ENCODE measurements around the gene DOCK8. TPM values are rescaled to one million over a fixed set of nuclear protein-coding genes. Genes with fewer than 3 reads are reported as not detected.

DOCK8 gene
- total and polyA plus RNA-seq, 2 experiments from 2014 or later: 0.94 to 1.2 TPM

DNA sequence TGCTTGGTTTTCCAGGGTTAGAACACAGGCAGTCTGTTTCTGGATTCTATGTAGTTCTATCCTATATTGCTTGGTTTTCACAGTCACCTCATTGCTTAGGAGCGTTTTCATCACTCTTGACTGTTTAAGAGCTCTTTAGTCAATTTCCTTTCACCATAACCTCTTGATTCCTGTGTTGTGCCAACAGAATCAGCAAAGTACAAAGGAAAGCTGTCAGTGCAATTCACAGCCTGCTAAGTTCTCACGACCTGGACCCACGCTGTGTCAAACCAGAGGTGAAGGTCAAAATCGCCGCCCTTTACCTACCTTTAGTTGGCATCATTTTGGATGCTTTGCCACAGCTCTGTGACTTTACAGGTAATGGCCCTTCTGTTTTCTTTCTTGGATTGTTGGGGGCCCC, 199.9 kb downstream of the DOCK8 start:
- no peaks in the 10 kb centered on the region for H3F3A ChIP-seq (replicated peaks; ENCODE audit: low read depth)
- Mint-ChIP-seq H3K9me3 (no peaks in the 10 kb centered on the region; the same call in 2 of the 3 replicates), H3K4me3 (no peak overlapping the region), H3K27ac (no peak overlapping the region), H3K27me3 (ENCODE audit: insufficient read depth, low read depth, poor library complexity) (no peaks in the 10 kb centered on the region), H3K4me1 (no peaks in the 10 kb centered on the region), H3K36me3 (ENCODE audit: low read depth) (no peaks in the 10 kb centered on the region)
- no peak for DNase-seq (ENCODE audit: low spot score)
- no peak overlapping the region for H3K27ac ChIP-seq (ENCODE audit: low read depth)
- no peak for ATAC-seq
- no peaks in the 10 kb centered on the region for H3K9me2 ChIP-seq (ENCODE audit: insufficient read depth)
- no peaks in the 10 kb centered on the region for H3K36me3 ChIP-seq (ENCODE audit: insufficient read depth)
- TF ChIP-seq CREB1 (CRISPR knock-in tag; IDR thresholded peaks at IDR 0.05; ENCODE audit: low read depth) (no peak), EZH2phosphoT487 (IDR thresholded peaks at IDR 0.05; ENCODE audit: unreplicated experiment) (no peak), ZNF114 (CRISPR knock-in tag; IDR thresholded peaks at IDR 0.05) (no peak), POLR2AphosphoS5 (IDR thresholded peaks at IDR 0.05; ENCODE audit: low read depth) (no peak), EZH2 (IDR thresholded peaks at IDR 0.05; ENCODE audit: low read depth, unreplicated experiment) (no peak), NANOG (IDR thresholded peaks at IDR 0.05; ENCODE audit: borderline replicate concordance) (no peak)
- TF ChIP-seq, protein P1, sequence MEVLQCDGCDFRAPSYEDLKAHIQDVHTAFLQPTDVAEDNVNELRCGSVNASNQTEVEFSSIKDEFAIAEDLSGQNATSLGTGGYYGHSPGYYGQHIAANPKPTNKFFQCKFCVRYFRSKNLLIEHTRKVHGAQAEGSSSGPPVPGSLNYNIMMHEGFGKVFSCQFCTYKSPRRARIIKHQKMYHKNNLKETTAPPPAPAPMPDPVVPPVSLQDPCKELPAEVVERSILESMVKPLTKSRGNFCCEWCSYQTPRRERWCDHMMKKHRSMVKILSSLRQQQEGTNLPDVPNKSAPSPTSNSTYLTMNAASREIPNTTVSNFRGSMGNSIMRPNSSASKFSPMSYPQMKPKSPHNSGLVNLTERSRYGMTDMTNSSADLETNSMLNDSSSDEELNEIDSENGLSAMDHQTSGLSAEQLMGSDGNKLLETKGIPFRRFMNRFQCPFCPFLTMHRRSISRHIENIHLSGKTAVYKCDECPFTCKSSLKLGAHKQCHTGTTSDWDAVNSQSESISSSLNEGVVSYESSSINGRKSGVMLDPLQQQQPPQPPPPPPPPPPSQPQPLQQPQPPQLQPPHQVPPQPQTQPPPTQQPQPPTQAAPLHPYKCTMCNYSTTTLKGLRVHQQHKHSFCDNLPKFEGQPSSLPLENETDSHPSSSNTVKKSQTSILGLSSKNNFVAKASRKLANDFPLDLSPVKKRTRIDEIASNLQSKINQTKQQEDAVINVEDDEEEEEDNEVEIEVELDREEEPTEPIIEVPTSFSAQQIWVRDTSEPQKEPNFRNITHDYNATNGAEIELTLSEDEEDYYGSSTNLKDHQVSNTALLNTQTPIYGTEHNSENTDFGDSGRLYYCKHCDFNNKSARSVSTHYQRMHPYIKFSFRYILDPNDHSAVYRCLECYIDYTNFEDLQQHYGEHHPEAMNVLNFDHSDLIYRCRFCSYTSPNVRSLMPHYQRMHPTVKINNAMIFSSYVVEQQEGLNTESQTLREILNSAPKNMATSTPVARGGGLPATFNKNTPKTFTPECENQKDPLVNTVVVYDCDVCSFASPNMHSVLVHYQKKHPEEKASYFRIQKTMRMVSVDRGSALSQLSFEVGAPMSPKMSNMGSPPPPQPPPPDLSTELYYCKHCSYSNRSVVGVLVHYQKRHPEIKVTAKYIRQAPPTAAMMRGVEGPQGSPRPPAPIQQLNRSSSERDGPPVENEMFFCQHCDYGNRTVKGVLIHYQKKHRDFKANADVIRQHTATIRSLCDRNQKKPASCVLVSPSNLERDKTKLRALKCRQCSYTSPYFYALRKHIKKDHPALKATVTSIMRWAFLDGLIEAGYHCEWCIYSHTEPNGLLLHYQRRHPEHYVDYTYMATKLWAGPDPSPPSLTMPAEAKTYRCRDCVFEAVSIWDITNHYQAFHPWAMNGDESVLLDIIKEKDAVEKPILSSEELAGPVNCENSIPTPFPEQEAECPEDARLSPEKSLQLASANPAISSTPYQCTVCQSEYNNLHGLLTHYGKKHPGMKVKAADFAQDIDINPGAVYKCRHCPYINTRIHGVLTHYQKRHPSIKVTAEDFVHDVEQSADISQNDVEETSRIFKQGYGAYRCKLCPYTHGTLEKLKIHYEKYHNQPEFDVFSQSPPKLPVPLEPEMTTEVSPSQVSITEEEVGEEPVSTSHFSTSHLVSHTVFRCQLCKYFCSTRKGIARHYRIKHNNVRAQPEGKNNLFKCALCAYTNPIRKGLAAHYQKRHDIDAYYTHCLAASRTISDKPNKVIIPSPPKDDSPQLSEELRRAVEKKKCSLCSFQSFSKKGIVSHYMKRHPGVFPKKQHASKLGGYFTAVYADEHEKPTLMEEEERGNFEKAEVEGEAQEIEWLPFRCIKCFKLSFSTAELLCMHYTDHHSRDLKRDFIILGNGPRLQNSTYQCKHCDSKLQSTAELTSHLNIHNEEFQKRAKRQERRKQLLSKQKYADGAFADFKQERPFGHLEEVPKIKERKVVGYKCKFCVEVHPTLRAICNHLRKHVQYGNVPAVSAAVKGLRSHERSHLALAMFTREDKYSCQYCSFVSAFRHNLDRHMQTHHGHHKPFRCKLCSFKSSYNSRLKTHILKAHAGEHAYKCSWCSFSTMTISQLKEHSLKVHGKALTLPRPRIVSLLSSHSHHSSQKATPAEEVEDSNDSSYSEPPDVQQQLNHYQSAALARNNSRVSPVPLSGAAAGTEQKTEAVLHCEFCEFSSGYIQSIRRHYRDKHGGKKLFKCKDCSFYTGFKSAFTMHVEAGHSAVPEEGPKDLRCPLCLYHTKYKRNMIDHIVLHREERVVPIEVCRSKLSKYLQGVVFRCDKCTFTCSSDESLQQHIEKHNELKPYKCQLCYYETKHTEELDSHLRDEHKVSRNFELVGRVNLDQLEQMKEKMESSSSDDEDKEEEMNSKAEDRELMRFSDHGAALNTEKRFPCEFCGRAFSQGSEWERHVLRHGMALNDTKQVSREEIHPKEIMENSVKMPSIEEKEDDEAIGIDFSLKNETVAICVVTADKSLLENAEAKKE (CRISPR knock-in tag; IDR thresholded peaks at IDR 0.05): no peak
- TF ChIP-seq, protein P2, sequence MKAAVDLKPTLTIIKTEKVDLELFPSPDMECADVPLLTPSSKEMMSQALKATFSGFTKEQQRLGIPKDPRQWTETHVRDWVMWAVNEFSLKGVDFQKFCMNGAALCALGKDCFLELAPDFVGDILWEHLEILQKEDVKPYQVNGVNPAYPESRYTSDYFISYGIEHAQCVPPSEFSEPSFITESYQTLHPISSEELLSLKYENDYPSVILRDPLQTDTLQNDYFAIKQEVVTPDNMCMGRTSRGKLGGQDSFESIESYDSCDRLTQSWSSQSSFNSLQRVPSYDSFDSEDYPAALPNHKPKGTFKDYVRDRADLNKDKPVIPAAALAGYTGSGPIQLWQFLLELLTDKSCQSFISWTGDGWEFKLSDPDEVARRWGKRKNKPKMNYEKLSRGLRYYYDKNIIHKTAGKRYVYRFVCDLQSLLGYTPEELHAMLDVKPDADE (IDR thresholded peaks at IDR 0.05): no peak
- no peak overlapping the region for H3K4me3 ChIP-seq
- no peaks in the 10 kb centered on the region for H3K27me3 ChIP-seq (ENCODE audit: insufficient read depth)
- no peaks in the 10 kb centered on the region for H3K4me1 ChIP-seq (ENCODE audit: insufficient read depth)
- H4K20me1 ChIP-seq (replicated peaks; ENCODE audit: insufficient read depth): no peaks in the 10 kb centered on the region
- H3K79me2 ChIP-seq (replicated peaks; ENCODE audit: insufficient read depth): no peaks in the 10 kb centered on the region
- no peak overlapping the region for H3K4me2 ChIP-seq
- no peak overlapping the region for H2AFZ ChIP-seq

All from GM23338 (cell line).